Esophagus (tissue), 2 donors: ENCODE measurements around the gene GRN. TPM values are rescaled to one million over a fixed set of nuclear protein-coding genes. Genes with fewer than 3 reads are reported as not detected.

Experiments used
- H3K27ac ChIP-seq, 2 donors: one replicate each; pipeline ENCODE4 v1.5.1; 2013; ENCODE audit warnings: low read depth in 2 of 2, mild to moderate bottlenecking in 2 of 2, inconsistent platforms in 1 of 2, low read length in 1 of 2, moderate library complexity in 1 of 2
- H3K27me3 ChIP-seq, 2 donors: one replicate each; pipeline ENCODE4 v1.6.1; 2013; ENCODE audit warnings: low read length in 2 of 2, control low read depth in 1 of 2, mild to moderate bottlenecking in 1 of 2; ENCODE audit not compliant: insufficient read depth in 2 of 2, control insufficient read depth in 1 of 2
- H3K36me3 ChIP-seq, 2 donors: one replicate each; pipeline ENCODE4 v1.6.1; 2013; ENCODE audit warnings: low read length in 1 of 2; ENCODE audit not compliant: control insufficient read depth in 2 of 2, insufficient read depth in 2 of 2
- H3K4me1 ChIP-seq, 2 donors: one replicate each; pipeline ENCODE4 v1.6.1; 2013; ENCODE audit warnings: low read length in 1 of 2; ENCODE audit not compliant: control insufficient read depth in 2 of 2, insufficient read depth in 2 of 2
- H3K4me3 ChIP-seq, 2 donors: one replicate each; pipeline ENCODE4 v1.5.1; 2013; ENCODE audit warnings: low read length in 2 of 2, mild to moderate bottlenecking in 2 of 2, low read depth in 1 of 2, moderate library complexity in 1 of 2
- H3K9me3 ChIP-seq, 2 donors: one replicate each; pipeline ENCODE4 v1.6.1; 2013; ENCODE audit warnings: mild to moderate bottlenecking in 2 of 2, low read depth in 1 of 2, low read length in 1 of 2, moderate library complexity in 1 of 2; ENCODE audit not compliant: control insufficient read depth in 2 of 2, insufficient read depth in 1 of 2
- WGBS, 2 donors: extraction: QIAGEN DNeasy Blood & Tissue Kit; methylation state at CpG; one replicate each; pipeline ENCODE4 v1.1.7; 2013; 5-methylcytosine and 5-hydroxymethylcytosine counted together
- polyA plus RNA-seq, 2 donors: library from polyadenylated mRNA; stranded (reverse); fragments of 200-250 nt; gene quantifications; one replicate each; pipeline ENCODE4 v1.2.3, GENCODE V29; 2013
- donor health status: healthy with polysubstance abuse.
- donor health status: Bipolar disorder and iron deficiency.

The GRN gene
- polyA plus RNA-seq, 2 donors = 211 to 370 TPM

GRCh38 chr17:44311562-44312181 lies 33.4 kb upstream of the GRN start:
- no peaks in the 10 kb centered on the region for H3K9me3 ChIP-seq
- H3K27ac ChIP-seq = no peak overlapping the region
- no peak overlapping the region for H3K4me3 ChIP-seq
- no peaks in the 10 kb centered on the region for H3K36me3 ChIP-seq
- WGBS, 2 donors = 71 to 79% methylated on average over 5 of the region's 5 CpGs
- H3K4me1 ChIP-seq = peaks cover 10 to 30% of the 10 kb centered on the region in 2 donors
- peaks cover 0 to 3% of the 10 kb centered on the region in 2 donors for H3K27me3 ChIP-seq

- H3K4me3 ChIP-seq = no peak overlapping the region
- peaks cover 0 to 3% of the 10 kb centered on the region in 2 donors for H3K27me3 ChIP-seq
- WGBS, 2 donors = 65 to 70% methylated on average over 16 to 17 of the region's 17 CpGs
- H3K9me3 ChIP-seq = no peaks in the 10 kb centered on the region
- H3K36me3 ChIP-seq = no peaks in the 10 kb centered on the region
- H3K27ac ChIP-seq = no peak overlapping the region
- H3K4me1 ChIP-seq = peaks cover 10 to 29% of the 10 kb centered on the region in 2 donors
These were observed 32.6 kb upstream of the GRN start for GRCh38 chr17:44312396-44313104.

- H3K36me3 ChIP-seq = peaks cover 0 to 3% of the 10 kb centered on the region in 2 donors
- WGBS, 2 donors = 56 to 65% methylated on average over 7 of the region's 7 CpGs
- H3K4me1 ChIP-seq = peaks cover 4 to 20% of the 10 kb centered on the region in 2 donors
- H3K27ac ChIP-seq = no peak overlapping the region
- no peaks in the 10 kb centered on the region for H3K9me3 ChIP-seq
- H3K4me3 ChIP-seq = no peak overlapping the region
- peaks cover 0 to 3% of the 10 kb centered on the region in 2 donors for H3K27me3 ChIP-seq
These were observed 31.1 kb upstream of the GRN start for GRCh38 chr17:44314031-44314430.

- H3K4me1 ChIP-seq = peaks cover 3 to 16% of the 10 kb centered on the region in 2 donors
- H3K4me3 ChIP-seq = no peak overlapping the region
- WGBS, 2 donors = 33 to 45% methylated on average over 9 to 11 of the region's 11 CpGs
- peak overlapping the region in 1 of 2 donors; percentile 9 for H3K27ac ChIP-seq
- peaks cover 0 to 3% of the 10 kb centered on the region in 2 donors for H3K27me3 ChIP-seq
- peaks cover 2 to 6% of the 10 kb centered on the region in 2 donors for H3K36me3 ChIP-seq
- no peaks in the 10 kb centered on the region for H3K9me3 ChIP-seq
These were observed 30.6 kb upstream of the GRN start for GRCh38 chr17:44314524-44314868.

- Histone ChIP-seq H3K27me3 (peaks cover 0 to 3% of the 10 kb centered on the region in 2 donors), H3K27ac (peak overlapping the region in 1 of 2 donors; percentile 9), H3K36me3 (peaks cover 7 to 12% of the 10 kb centered on the region in 2 donors)
These were observed 30.0 kb upstream of the GRN start for GRCh38 chr17:44314869-44315661.

GRCh38 chr17:44315760-44316731 lies 29.1 kb upstream of the GRN start:
- peaks cover 15 to 18% of the 10 kb centered on the region in 2 donors for H3K36me3 ChIP-seq
- peaks cover 0 to 3% of the 10 kb centered on the region in 2 donors for H3K27me3 ChIP-seq
- no peak overlapping the region for H3K27ac ChIP-seq
- 9% methylated on average over 38 of the region's 38 CpGs for WGBS, 2 donors
- no peak overlapping the region for H3K4me3 ChIP-seq
- no peaks in the 10 kb centered on the region for H3K9me3 ChIP-seq
- H3K4me1 ChIP-seq = peaks cover 2 to 12% of the 10 kb centered on the region in 2 donors

More at GRCh38 chr17:44314869-44315661, 30.0 kb upstream of the GRN start:
- WGBS, 2 donors = 1% methylated on average over 36 to 81 of the region's 81 CpGs
- Histone ChIP-seq H3K9me3 (no peaks in the 10 kb centered on the region), H3K4me1 (peaks cover 1 to 12% of the 10 kb centered on the region in 2 donors), H3K4me3 (peak overlapping the region; percentile 21 to 25)

GRCh38 chr17:44317545-44317944 lies 27.6 kb upstream of the GRN start:
- no peak overlapping the region for H3K27ac ChIP-seq
- H3K4me3 ChIP-seq = no peak overlapping the region
- H3K9me3 ChIP-seq = no peaks in the 10 kb centered on the region
- peaks cover 2 to 12% of the 10 kb centered on the region in 2 donors for H3K4me1 ChIP-seq
- H3K27me3 ChIP-seq = peaks cover 0 to 3% of the 10 kb centered on the region in 2 donors
- peaks cover 20 to 31% of the 10 kb centered on the region in 2 donors for H3K36me3 ChIP-seq
- WGBS, 2 donors = 87 to 88% methylated on average over 6 of the region's 6 CpGs

- H3K27me3 ChIP-seq = peaks cover 0 to 3% of the 10 kb centered on the region in 2 donors
- peaks cover 2 to 12% of the 10 kb centered on the region in 2 donors for H3K4me1 ChIP-seq
- no peak overlapping the region for H3K27ac ChIP-seq
- H3K36me3 ChIP-seq = peaks cover 20 to 32% of the 10 kb centered on the region in 2 donors
- H3K4me3 ChIP-seq = no peak overlapping the region
- H3K9me3 ChIP-seq = no peaks in the 10 kb centered on the region
- WGBS, 2 donors = 75 to 78% methylated on average over 15 of the region's 15 CpGs
These were observed 26.8 kb upstream of the GRN start for GRCh38 chr17:44318077-44318892.
